Esophagus muscularis mucosa (tissue), 3 donors: Measurements from ENCODE around the gene TRMO.

ENCODE experiments used
- POLR2A ChIP-seq: fragments of 450-650 bp; IDR thresholded peaks from one replicate; pipeline ENCODE4 v1.6.1; 2017; ENCODE audit warnings: antibody characterized with exemption, moderate library complexity, mild to moderate bottlenecking, low read depth
- TF ChIP-seq, protein P1 (sequence below), 3 experiments: fragments of 200-600 bp in 2 of 3; fragments of 450-650 bp in 1 of 3; sonication (generic) in 2 of 3; IDR thresholded peaks; one replicate each; pipeline ENCODE4 v1.5.1; 2017 to 2019; ENCODE audit warnings: antibody characterized with exemption in 3 of 3, mild to moderate bottlenecking in 2 of 3, moderate library complexity in 1 of 3

DNA sequence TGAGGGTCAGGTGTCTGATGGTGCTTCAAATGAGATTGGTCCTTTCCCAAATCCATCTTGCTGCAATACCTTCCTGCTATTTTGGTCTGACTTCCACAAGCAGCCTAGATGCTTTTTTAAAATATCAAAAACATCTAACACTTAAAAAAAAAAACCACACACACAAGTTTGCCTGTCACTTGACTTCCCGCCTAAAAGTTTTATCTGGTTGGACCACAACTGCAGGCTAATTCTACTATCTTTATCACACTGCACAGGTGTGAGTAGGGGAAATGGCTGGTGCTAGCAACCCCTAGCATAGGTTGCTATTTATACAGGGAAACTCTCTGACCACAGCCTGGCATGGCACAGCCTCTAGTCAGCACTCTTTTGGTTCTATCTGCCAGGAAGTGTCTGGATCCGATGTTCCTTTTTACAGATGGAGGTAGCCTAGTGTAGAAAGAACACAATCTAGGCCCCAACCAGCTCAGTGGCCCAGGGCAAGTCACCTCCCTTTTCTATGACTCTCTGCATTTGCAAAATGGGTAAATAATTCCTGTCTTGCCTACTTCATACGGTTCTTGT lies 15.9 kb upstream of the TRMO start, which contains the start of gene HEMGN:
- TF ChIP-seq, protein P1, sequence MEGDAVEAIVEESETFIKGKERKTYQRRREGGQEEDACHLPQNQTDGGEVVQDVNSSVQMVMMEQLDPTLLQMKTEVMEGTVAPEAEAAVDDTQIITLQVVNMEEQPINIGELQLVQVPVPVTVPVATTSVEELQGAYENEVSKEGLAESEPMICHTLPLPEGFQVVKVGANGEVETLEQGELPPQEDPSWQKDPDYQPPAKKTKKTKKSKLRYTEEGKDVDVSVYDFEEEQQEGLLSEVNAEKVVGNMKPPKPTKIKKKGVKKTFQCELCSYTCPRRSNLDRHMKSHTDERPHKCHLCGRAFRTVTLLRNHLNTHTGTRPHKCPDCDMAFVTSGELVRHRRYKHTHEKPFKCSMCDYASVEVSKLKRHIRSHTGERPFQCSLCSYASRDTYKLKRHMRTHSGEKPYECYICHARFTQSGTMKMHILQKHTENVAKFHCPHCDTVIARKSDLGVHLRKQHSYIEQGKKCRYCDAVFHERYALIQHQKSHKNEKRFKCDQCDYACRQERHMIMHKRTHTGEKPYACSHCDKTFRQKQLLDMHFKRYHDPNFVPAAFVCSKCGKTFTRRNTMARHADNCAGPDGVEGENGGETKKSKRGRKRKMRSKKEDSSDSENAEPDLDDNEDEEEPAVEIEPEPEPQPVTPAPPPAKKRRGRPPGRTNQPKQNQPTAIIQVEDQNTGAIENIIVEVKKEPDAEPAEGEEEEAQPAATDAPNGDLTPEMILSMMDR (IDR thresholded peaks at IDR 0.05): no peak
- no peak for TF ChIP-seq POLR2A
